GM12892 (cell line): ENCODE results near the gene IGFBP6.

Source experiments
- POLR2A ChIP-seq: IDR thresholded peaks from 2 replicates; pipeline ENCODE4 v1.6.1; 2011; ENCODE audit warnings: low read depth, low read length, control low read depth
- POLR2AphosphoS5 ChIP-seq: IDR thresholded peaks from 2 replicates; pipeline ENCODE4 v1.6.1; 2011; ENCODE audit warnings: low read depth, low read length, control low read depth
- TAF1 ChIP-seq: IDR thresholded peaks from 2 replicates; pipeline ENCODE4 v1.6.1; 2011; ENCODE audit warnings: low read depth, mild to moderate bottlenecking, control low read depth, low read length, borderline replicate concordance

- TF ChIP-seq POLR2A: no peak
- TF ChIP-seq POLR2AphosphoS5: no peak
- no peak for TF ChIP-seq TAF1
Observed at GRCh38 chr12:53147181-53147580, 49.7 kb downstream of the IGFBP6 start.
